ENCODE results near the gene TEX55.
"Not testable (repeated sequence)": the region's sequence is repeated elsewhere in the genome, so short reads cannot be mapped to it uniquely, and the experiment has no call there.

The TEX55 gene

GRCh38 chr3:119160815-119161214 lies 14.8 kb downstream of the TEX55 start:
- DNase-seq: no peak

- no peak for DNase-seq
Observed at GRCh38 chr3:119161240-119161639, 15.3 kb downstream of the TEX55 start.

- DNase-seq: not testable (repeated sequence)
Observed at GRCh38 chr3:119164745-119165144, 18.8 kb downstream of the TEX55 start.

GRCh38 chr3:119170821-119171220 lies 24.9 kb downstream of the TEX55 start:
- no peak for DNase-seq

DNA sequence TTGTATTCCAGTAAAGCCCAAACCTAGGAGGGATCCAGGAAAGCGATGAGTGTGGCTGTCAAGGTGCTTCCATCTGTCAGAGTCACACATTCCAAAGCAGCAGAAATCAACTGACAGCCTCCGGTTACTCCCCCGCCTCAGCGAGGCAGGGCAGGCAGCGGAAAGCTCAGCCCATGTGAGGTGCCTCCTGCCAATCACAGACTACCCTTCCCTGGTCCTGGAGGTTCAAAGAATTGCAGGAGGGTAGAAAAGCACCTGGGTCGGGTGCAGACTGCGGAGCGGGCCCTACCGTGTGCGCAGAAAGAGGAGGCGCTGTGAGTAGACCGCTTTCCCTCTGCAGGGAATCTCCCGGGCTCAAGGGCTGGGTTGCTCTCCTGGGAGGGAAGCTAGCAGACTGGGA lies 27.4 kb downstream of the TEX55 start, which contains the start of gene UPK1B:
Gene UPK1B (plus strand): TSS at position 274 of the 400 bp plus-strand sequence. CDS start 13,144 bp downstream, outside the sequence.
- no peak for DNase-seq

DNA sequence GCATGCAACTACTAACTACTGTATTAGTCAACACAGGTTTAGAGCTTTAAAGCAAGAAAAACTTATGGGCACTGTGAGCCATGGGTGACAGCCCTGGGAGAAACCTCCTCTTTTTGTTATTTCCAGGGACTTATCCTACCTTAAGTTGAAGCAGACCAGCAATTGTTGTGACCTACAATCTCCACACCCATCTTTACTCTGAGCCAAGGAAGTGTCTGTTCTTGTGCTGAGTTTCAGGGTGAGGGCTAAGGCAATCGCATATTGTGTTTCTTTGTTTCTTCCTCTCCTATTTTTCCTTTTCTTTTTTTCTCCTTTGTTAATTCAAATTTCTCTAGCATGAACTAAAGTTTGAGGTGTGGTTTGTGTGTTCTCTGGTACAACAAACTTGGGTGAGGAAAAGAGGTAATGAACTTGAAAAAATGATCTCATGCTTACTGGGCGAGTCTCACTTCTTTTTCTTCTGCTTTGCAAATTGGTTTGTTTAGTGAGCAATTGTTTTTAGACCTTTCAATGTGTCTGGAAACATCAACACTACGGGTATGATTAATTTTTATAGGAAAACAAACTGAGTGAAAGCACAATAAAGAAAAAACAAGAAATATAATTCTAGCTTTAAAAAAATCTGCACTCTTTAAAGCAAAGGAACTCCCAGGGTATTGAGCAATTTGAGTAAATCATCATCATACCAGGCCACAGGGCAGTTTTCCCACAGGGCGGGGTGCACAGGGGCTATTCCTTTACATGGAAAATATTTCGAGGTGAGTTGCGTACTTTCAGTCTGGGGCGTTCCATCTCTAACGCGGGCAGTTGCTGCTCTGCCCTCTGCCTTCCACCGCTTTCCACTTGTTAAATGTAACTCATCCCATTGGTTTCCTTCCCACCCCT lies 30.1 kb downstream of the TEX55 start:
- DNase-seq: no peak

- no peak for DNase-seq
Observed at GRCh38 chr3:119176778-119177177, 30.8 kb downstream of the TEX55 start.

GRCh38 chr3:119177321-119177720 lies 31.4 kb downstream of the TEX55 start:
- no peak for DNase-seq

DNA sequence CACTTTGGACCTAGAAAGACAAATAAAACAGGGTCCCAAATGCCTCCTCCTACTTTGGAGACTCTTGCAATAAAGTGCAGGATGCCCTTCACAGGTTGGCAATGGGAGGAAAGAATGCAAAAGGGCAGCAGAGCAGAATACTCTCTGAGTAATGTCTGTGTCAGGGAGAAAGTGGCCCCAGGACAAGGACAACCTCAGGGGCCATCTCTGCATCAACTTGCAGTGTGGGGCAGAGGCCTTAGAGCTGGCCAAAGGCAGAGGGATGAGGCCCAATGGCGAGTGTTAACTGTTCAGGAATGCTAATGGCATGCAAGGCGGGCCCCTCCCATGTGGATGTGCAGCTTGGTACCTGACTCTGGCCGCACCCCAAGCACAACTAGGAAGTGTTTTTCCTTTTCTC lies 35.8 kb downstream of the TEX55 start:
- no peak for DNase-seq

GRCh38 chr3:119184111-119184510 lies 38.1 kb downstream of the TEX55 start:
- no peak for DNase-seq

- no peak for DNase-seq
Observed at GRCh38 chr3:119184796-119185570, 39.0 kb downstream of the TEX55 start.

GRCh38 chr3:119187266-119187665 lies 41.3 kb downstream of the TEX55 start:
- DNase-seq: no peak

DNA sequence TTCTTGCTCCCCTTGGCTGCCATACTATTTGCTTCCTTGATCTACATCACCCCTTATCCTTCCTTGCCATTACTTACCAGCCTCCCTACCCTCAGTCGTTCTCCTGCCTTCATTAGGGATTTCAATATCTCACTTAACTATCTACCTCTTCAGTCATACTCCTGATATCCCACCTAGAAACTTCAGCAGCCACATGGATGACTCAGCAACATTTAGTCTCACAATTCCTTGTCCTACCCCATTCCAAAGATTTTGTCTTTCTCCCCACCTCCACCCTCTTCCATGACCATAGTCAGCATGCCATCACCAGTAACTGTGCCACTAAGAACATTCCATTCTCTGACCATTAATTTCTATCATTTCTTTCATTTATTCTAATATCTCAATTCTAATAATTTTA lies 45.8 kb downstream of the TEX55 start:
- no peak for DNase-seq

DNA sequence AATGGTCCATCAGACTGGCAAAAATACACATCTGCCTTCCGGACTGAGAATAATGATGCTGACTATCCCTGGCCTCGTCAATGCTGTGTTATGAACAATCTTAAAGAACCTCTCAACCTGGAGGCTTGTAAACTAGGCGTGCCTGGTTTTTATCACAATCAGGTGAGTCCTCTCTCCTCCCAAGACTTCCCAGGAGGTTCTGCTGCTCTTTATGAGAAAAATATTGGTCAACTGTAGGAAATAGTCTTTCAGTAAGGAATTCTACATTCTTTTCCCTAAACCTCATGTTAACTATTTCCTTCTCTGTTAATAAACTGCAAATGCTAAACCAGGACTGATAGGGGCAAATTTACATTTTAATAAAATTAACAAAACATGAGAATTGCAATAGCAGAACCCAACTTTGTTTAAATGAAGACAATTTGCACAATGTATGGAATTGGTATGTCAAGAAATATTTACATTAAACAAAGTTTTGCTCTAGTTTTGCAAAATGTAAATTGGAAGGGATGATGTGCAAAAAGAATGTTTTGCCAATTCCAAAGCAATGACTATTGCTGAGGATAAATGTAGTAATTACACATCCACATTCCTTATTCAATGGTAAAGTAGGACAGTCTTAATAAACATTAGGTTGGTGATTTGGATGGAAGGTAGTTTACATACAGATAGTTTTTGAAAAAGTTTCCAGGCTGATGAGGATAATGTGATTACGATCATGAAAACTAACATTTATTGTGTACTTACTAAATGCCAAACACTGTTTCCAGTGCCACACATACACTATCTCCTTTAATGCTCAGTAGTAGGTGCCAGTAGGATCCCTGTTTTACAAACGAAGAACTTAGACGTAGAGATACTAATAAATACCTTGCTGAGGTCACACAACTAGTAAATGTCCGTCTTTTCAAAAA lies 48.5 kb downstream of the TEX55 start:
- DNase-seq: no peak

DNA sequence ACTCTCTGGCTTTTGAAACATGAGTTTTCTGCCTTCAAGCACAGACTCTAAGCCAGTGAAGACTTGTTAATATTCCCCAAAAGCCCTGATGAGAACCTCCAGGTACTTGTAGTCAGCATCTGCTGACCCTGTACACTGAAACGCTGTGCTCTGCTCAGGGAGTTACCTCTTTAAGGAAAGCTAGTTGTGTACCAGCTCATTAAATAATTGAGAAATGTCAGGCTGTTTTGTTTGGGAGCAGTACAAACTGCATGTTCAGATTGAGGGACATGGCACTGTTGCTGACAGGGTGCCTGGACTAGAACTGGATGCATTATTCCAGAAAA lies 49.1 kb downstream of the TEX55 start:
- no peak for DNase-seq

- no peak for DNase-seq
Observed at GRCh38 chr3:119195911-119196310, 49.9 kb downstream of the TEX55 start.
